Choroid plexus epithelial cell (primary cell): ENCODE results near the gene KDM5B.
"Not testable (repeated sequence)": the region's sequence is repeated elsewhere in the genome, so short reads cannot be mapped to it uniquely, and the experiment has no call there.

Source experiments
- DNase-seq: peaks from one replicate; pipeline ENCODE4 v3.0.0-alpha.2; 2010; ENCODE audit warnings: low read depth
- H3K4me3 ChIP-seq: 2 replicates; pipeline ENCODE4 v1.5.1; 2011; ENCODE audit warnings: low read depth, mild to moderate bottlenecking, control low read depth, low read length, moderate library complexity
- TF ChIP-seq, protein P1 (sequence below): conservative IDR thresholded peaks from 2 replicates; pipeline ENCODE4 v1.5.1; 2011; ENCODE audit warnings: low read depth, mild to moderate bottlenecking, control low read depth, inconsistent platforms, low read length, moderate library complexity

The KDM5B gene

DNA sequence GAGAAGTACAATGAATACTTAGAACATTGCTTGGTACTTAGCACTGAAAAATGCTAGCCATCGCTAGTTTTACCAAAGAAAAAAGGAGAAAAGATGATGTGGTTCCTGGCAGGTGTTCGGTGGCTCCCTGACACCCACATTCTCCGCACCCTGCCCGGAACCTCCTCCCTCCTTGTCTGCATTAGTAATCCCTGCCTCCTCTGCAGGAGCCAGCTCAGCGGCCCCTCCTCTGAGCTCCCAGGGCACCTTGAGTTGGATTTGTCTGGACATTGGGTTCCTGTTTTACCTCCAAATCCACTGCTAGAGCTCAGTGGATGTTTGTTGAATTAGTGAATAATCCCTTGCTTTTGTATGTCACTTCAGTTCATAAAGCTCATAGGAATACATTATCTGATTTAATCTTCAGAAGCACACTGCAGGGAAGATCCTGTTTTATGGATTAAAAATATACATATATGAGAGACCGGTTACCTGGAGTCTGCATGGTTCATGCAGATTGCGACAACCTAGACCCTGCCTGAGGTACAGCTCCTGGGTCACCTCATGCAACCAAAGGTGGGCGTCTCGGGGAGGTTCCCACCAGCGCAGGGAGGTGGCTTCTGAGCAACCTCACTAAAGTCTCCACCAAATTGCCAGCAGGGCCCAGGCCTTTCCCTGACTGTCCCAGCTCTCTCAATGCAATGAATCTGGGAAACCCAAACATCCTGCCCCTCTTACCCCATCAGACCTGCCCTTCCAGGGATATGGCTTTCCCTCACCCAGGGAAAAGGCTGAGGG, 26.7 kb upstream of the KDM5B start:
- TF ChIP-seq, protein P1, sequence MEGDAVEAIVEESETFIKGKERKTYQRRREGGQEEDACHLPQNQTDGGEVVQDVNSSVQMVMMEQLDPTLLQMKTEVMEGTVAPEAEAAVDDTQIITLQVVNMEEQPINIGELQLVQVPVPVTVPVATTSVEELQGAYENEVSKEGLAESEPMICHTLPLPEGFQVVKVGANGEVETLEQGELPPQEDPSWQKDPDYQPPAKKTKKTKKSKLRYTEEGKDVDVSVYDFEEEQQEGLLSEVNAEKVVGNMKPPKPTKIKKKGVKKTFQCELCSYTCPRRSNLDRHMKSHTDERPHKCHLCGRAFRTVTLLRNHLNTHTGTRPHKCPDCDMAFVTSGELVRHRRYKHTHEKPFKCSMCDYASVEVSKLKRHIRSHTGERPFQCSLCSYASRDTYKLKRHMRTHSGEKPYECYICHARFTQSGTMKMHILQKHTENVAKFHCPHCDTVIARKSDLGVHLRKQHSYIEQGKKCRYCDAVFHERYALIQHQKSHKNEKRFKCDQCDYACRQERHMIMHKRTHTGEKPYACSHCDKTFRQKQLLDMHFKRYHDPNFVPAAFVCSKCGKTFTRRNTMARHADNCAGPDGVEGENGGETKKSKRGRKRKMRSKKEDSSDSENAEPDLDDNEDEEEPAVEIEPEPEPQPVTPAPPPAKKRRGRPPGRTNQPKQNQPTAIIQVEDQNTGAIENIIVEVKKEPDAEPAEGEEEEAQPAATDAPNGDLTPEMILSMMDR = no peak
- no peak for DNase-seq
- no peak overlapping the region for H3K4me3 ChIP-seq

DNA sequence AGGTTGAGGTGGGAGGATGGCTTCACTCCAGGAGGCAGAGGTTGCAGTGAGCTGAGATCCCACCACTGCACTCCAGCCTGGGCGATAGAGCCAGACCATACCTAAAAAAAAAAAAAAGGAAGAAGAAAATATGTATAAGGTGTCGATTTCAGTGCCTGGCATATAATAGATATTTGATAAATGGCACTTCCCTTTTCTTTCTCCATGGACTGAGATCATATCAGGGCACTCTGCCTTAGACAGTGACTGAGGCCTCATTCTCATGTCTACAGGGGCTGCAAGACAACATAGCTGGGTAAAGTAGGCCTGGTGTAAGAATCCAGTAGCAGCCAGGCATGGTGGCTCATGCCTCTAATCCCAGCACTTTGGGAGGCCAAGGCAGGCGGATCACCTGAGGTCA, 23.7 kb upstream of the KDM5B start:
- TF ChIP-seq, protein P1 = no peak
- no peak overlapping the region for H3K4me3 ChIP-seq
- DNase-seq = no peak

DNA sequence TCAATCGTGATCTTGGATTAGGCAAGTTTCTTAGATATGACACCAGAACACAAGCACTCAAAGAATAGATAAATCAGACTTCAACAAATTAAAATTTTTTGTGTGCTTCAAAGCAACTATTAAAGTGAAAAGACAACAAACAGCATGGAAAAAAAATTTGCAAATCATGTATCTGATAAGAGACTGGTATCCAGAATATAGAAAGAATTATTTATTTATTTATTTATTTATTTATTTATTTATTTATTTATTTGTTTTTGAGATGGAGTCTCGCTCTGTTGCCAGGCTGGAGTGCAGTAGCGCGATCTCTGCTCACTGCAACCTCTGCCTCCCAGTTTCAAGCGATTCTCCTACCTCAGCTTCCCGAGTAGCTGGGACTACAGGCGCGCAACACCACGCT, 21.0 kb upstream of the KDM5B start:
- not testable (repeated sequence) for H3K4me3 ChIP-seq, DNase-seq

- H3K4me3 ChIP-seq = no peak overlapping the region
- DNase-seq = no peak
- TF ChIP-seq, protein P1 = no peak
These were observed 17.5 kb upstream of the KDM5B start for GRCh38 chr1:202825748-202826147.

DNA sequence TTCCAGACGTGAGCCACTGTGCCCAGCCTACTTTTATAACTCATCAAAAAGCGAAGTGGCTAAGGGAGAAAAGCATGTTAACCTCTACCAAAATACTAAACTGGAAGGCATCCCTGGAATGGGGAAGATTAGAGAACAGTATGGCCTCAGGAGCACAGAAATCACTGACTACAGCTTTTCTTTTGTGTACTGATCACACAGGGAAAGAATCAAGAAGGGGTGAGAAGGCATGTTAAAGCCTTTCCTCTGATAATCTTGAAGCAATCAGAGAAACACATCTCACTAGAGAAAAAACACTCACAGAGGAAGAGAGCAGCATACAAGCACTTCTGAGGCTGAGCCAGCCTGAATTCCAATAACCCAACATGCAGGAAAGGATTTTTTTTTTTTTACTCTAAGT, 13.2 kb upstream of the KDM5B start:
- TF ChIP-seq, protein P1 = no peak
- DNase-seq = peak; percentile 49
- H3K4me3 ChIP-seq = no peak overlapping the region

GRCh38 chr1:202818819-202819218, 10.6 kb upstream of the KDM5B start:
- no peak overlapping the region for H3K4me3 ChIP-seq
- no peak for DNase-seq
- TF ChIP-seq, protein P1 = no peak

- TF ChIP-seq, protein P1 = no peak
- no peak overlapping the region for H3K4me3 ChIP-seq
- no peak for DNase-seq
These were observed 6.9 kb upstream of the KDM5B start for GRCh38 chr1:202815120-202815519.
